GM06990 (cell line): ENCODE results near the gene CAPN2.
A peak's percentile ranks its signal among the peaks of the same experiment; 100 is the strongest.

ENCODE experiments used
- DNase-seq: peaks from one replicate; pipeline ENCODE4 v3.0.0-alpha.2; 2011; ENCODE audit not compliant: insufficient read length; ENCODE audit errors: extremely low read depth
- H3K27me3 ChIP-seq: replicated peaks from 2 replicates; pipeline ENCODE4 v1.6.0; 2011; ENCODE audit warnings: low read length; ENCODE audit not compliant: control insufficient read depth, insufficient read depth
- H3K36me3 ChIP-seq: 2 replicates; pipeline ENCODE4 v1.5.1; 2011; ENCODE audit warnings: low read length; ENCODE audit not compliant: control insufficient read depth, insufficient read depth
- H3K4me3 ChIP-seq: replicated peaks from 2 replicates; pipeline ENCODE4 v1.5.1; 2011; ENCODE audit warnings: low read depth, mild to moderate bottlenecking, control low read depth, low read length
- CTCF ChIP-seq: IDR thresholded peaks from 2 replicates; pipeline ENCODE4 v1.5.1; 2011; ENCODE audit warnings: low read length, control low read depth, mild to moderate bottlenecking, inconsistent platforms; ENCODE audit not compliant: insufficient read depth, poor library complexity, severe bottlenecking

CAPN2 gene

GRCh38 chr1:223712194-223712849, at the start of gene CAPN2:
Gene CAPN2, plus strand, starts transcription at chr1:223712539. Its CDS starts 102 bp downstream, at chr1:223712641.
- no peaks in the 10 kb centered on the region; the same call in 1 of the 2 replicates for H3K27me3 ChIP-seq
- H3K4me3 ChIP-seq, result peak within 1 kb of the TSS; percentile 89
- peak; percentile 78 for DNase-seq
- no peaks in the 10 kb centered on the region; the same call in 1 of the 2 replicates for H3K36me3 ChIP-seq
- TF ChIP-seq CTCF, result peak; percentile 47

DNA sequence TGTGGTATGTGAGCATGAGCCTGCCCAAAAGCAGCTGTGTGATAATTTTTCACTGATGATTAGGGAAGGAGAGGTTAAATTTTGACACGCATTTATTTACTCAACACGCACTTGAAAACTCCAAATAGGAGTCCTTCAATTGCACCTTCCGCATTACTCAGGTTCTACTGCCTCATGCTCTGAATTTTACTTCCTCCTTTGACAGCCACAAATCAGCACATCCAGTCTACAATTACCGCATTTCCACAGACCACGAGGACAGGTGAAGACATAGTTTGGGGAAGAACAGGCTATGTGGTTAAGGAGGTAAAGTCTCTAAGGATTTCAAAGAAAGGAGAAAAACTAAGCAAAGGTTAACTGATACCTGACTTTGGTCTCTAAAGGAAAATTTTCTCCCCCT, 49.4 kb upstream of the CAPN2 start:
- no peak for TF ChIP-seq CTCF
- DNase-seq, result no peak
- Histone ChIP-seq H3K36me3 (no peaks in the 10 kb centered on the region), H3K4me3 (no peak overlapping the region), H3K27me3 (peaks cover 2% of the 10 kb centered on the region)

- Histone ChIP-seq H3K27me3 (peaks cover 2% of the 10 kb centered on the region), H3K36me3 (no peaks in the 10 kb centered on the region), H3K4me3 (no peak overlapping the region)
- DNase-seq, result no peak
- TF ChIP-seq CTCF, result no peak
Measured at GRCh38 chr1:223664106-223664505, 48.2 kb upstream of the CAPN2 start.

- no peak for DNase-seq
- TF ChIP-seq CTCF, result no peak
- Histone ChIP-seq H3K27me3 (peaks cover 4% of the 10 kb centered on the region), H3K4me3 (no peak within 1 kb of the TSS), H3K36me3 (no peaks in the 10 kb centered on the region)
Measured at GRCh38 chr1:223665592-223666312, 46.6 kb upstream of the CAPN2 start, which contains the start of gene CAPN8. Gene CAPN8, minus strand, starts transcription at chr1:223665701. Its CDS starts 55 bp downstream, at chr1:223665646.

DNA sequence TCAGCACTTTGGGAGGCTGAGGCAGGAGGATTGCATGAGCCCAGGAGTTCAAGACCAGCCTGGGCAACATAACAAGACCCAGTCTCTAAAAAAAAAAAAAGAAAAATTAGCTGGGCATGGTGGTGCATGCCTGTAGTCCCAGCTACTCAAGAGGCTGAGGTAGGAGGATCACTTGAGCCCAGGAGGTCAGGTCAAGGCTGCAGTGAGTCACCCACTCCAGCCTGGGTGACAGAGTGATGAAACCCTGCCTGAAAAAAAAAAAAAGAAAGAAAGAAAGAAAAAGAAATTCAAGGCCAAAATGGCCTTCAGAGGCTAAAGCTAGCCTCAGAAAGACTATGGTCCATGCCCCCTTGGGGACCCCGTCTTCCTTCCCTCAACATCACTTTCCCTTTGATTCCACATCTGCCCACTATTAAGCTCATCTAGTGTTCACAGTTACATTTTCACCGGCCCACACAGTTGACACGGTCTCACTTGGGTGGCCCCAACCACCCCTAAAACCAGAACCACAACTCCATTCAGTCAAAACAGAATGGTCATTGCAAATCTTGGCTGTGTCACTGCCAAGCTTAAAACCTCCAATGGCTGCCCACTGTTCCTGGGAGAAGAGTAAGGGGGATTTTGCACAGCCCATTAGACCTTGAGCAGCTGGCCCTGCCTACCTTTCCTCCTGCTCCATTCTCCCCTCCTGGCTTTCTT, 44.7 kb upstream of the CAPN2 start:
- no peak for TF ChIP-seq CTCF
- Histone ChIP-seq H3K27me3 (peaks cover 4% of the 10 kb centered on the region), H3K4me3 (no peak overlapping the region), H3K36me3 (no peaks in the 10 kb centered on the region)
- no peak for DNase-seq
